ENCODE data around the gene INSL3. TPM values are rescaled to one million over a fixed set of nuclear protein-coding genes. Genes with fewer than 3 reads are reported as not detected.
"Not testable (repeated sequence)": the region's sequence is repeated elsewhere in the genome, so short reads cannot be mapped to it uniquely, and the experiment has no call there.

The INSL3 gene
- total RNA-seq, 1 donor from 2014 or later = not detected

DNA sequence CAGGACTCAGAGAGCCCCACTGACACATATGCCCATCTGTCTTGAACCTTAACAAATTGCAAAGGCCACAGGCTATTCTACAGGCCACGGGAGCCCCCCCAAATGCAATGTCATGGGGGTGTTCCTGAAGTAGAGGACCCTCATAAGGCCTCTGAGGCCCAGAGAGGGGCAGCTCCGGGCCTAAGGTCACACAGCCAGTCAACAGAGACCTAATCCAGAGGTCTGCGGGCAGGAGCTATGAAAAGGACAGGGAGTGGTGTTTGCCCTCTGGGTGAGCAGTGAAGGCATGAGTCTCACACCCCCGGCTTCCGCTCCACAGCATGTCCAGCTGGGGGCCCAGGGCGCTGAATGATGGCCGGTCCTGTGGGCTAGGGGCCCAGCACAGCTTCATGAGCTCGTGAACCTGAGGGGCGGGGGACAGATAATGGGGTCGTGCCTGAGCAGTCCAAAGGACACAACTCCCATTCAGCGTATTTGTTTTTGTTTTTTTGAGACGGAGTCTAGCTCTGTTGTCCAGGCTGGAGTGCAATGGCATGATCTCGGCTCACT lies 5.3 kb upstream of the INSL3 start:
- DNase-seq (ENCODE audit: low spot score in 2 of 2) (no peak), FAIRE-seq (no peak)

GRCh38 chr19:17824339-17824738 lies 3.0 kb upstream of the INSL3 start:
- DNase-seq (ENCODE audit: low spot score in 2 of 2) (no peak), FAIRE-seq (no peak)

GRCh38 chr19:17817668-17818363 lies 3.5 kb downstream of the INSL3 start:
- FAIRE-seq (no peak), DNase-seq (ENCODE audit: low spot score in 2 of 2) (no peak)

DNA sequence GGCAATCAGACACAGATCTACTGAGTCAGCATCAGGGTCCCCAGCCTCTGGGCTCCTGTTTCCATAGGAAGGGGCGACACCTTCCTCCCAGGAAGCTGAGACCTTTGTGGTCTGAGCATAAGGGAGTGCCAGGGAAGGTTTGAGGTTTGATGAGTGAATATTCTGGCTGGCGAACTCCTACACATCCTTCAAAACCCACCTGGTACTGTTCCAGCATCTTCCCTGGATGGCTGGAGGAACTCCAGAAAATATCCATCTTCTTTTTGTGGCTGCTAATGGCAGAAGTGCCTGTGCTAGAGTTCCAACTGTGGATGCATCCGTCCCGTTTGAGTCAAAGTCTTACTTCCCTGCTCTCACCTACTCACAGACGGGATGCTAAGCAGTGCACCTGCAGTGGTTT lies 9.2 kb downstream of the INSL3 start:
- no peak for FAIRE-seq
- DNase-seq (ENCODE audit: low spot score in 2 of 2) = no peak

- DNase-seq (ENCODE audit: low spot score in 2 of 2) (no peak), FAIRE-seq (no peak)
Observed at GRCh38 chr19:17811681-17812080, 9.6 kb downstream of the INSL3 start.

DNA sequence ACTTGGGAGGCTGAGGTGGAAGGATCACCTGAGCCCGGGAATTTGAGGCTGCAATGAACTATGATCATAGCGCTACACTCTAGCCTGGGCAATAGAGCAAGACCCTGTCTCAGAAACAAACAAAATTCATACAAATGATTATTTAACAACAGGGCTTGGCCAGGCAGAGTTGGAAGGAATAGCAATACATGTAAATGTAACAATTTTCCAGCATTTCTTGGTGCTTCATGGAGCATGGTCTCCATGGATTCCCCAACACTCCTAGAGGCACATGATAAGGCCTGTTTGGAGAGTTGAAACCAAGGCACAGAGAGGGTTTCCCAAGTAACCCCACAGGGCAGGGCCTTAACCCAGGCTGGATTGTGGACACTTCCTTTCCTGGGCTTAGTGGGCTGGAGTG lies 10.2 kb downstream of the INSL3 start:
- FAIRE-seq (no peak), DNase-seq (ENCODE audit: low spot score in 2 of 2) (no peak)

- no peak for DNase-seq (ENCODE audit: low spot score in 2 of 2)
- FAIRE-seq = no peak
Observed at GRCh38 chr19:17807731-17808316, 13.5 kb downstream of the INSL3 start.

- DNase-seq (ENCODE audit: low spot score in 2 of 2) (no peak), FAIRE-seq (no peak)
Observed at GRCh38 chr19:17806945-17807344, 14.4 kb downstream of the INSL3 start.

- DNase-seq (ENCODE audit: low spot score in 2 of 2) = no peak
- no peak for FAIRE-seq
Observed at GRCh38 chr19:17805427-17805826, 15.9 kb downstream of the INSL3 start.

- FAIRE-seq (no peak), DNase-seq (ENCODE audit: low spot score in 2 of 2) (no peak)
Observed at GRCh38 chr19:17803264-17803896, 17.9 kb downstream of the INSL3 start.

DNA sequence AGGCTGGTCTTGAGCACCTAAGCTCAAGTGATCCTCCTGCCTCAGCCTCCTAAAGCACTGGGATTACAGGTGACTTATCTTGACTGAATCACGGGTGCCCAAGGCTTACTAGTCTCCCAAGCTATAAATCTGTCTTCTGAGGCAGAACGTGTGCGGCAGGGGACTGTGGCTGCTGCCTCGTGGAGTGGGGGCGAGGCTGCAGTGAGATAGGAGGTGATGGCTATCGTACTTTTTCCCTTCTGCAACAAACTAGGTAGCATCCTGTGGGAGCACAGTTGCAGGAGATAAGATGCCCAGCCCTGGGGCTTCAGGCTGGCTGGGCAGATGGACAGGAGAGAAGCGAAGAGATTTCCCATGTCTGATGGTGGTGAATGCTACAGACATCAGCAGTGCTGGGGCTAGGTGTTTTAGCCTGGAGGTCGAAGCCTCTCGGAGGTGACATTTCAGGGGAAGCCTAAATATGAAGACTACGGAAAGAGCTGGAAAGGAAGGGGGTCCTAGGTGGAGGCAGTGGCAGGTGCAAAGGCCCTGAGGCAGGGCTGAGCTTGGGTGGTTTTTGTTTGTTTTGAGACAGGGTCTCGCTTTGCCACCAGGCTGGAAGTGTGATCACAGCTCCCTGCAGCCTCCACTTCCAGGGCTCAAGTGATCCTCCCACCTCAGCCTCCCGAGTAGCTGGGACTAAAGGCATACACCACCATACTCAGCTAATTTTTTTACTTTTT lies 19.0 kb downstream of the INSL3 start:
- FAIRE-seq (no peak), DNase-seq (ENCODE audit: low spot score in 2 of 2) (no peak)

- not testable (repeated sequence) for DNase-seq (ENCODE audit: low spot score in 2 of 2); FAIRE-seq
Observed at GRCh38 chr19:17798599-17798998, 22.7 kb downstream of the INSL3 start.

DNA sequence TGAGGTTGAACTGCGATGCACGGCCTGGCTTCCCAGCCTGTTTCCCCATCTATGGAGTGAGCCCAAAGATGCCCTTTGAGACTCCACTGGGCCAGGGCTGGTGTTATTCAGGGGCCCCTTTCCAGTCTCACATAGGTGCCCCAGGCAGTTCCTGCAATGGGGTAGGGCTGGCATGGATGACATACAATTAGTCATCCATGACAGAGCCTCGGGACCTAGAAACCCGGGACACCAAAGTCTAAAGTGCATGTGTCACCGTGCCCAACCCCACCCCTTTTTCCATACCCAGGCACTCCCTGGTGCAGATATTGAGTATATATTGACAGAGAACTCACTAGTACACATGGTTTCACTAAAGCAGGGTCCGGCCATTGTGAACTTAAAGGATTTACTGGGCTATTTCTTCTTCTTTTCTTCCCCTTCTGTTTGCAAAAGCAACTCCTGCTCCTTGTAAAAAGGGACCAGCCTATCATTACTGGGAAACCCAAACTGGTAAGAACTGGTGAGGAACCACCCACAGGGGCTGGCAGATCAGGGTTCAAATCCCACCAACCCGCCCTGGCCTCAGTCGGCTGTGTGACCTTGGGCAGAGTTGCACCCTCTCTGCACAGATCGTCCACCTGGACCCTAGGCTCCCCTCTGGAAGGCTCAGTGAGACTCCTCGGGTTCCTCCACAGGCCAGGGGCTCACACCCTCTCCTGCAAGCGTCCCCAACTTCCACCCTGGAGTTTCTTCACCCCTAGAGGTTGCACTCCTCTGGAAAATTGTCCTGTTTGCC lies 23.7 kb downstream of the INSL3 start:
- FAIRE-seq = no peak
- DNase-seq (ENCODE audit: low spot score in 2 of 2) = no peak

DNA sequence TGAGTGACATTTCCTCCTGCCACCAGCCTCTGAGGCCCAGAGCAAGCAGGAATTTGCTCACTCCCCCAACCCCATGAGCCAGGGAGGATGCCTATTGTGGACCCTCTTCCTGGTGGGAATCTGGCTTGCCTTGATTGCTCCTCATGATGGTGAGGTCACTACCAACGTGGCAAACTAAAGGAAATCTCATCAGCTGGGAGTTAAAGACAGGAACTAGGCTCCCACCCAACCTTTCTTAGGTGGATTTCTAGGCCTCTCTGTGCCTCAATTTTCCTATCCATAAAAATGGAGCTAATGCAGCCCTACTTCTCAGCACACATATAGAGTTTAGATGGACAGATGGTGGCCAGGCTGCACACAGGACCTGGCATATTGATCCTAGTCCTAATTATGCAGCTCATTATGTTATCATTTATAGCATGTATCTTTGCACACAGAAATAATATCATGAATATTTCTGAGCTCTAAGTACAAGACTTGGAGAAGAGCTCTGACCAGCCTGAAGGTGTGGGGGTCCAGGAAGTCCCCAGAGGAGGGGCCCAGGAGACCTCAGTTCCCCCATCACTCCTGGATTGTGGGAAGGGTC lies 24.4 kb downstream of the INSL3 start:
- FAIRE-seq (no peak), DNase-seq (ENCODE audit: low spot score in 2 of 2) (no peak)

DNA sequence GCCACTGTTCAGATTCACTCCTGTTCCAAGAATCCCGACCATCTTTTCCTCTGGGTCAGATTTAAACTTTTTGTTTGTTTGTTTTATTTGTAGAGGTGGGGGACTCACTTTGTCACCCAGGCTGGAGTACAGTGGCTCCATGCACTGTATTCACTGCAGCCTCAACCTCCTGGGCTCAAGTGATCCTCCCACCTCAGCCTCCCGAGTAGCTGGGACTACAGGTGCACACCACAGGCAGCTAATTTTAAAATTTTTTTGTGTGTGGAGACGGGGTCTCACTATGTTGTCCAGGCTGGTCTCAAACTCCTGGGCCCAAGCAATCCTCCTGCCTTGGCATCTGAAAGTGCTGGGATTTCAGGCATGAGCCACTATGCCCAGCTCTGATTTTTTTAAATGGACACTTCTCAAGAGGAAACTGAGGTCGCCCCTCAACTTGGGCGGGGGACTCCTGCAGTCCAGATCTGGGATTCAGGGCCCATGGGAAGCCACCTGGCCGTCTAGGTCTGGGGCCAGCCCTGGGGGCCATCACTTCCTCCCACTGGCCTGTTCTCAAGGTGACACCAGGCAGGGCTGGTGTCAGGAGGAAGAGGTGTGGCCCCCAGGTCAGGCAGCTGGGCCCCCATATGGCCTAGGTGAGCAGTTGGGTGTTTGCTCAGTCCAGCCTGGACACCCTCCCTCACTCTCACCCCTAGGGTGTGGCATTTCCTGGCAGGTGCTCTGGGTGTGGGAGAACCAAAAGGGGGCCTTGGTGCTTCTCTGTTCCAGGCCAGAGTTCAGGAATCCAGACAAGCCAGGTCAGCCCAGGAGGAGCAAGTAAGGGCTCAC lies 25.1 kb downstream of the INSL3 start:
- no peak for FAIRE-seq
- no peak for DNase-seq (ENCODE audit: low spot score in 2 of 2)

DNA sequence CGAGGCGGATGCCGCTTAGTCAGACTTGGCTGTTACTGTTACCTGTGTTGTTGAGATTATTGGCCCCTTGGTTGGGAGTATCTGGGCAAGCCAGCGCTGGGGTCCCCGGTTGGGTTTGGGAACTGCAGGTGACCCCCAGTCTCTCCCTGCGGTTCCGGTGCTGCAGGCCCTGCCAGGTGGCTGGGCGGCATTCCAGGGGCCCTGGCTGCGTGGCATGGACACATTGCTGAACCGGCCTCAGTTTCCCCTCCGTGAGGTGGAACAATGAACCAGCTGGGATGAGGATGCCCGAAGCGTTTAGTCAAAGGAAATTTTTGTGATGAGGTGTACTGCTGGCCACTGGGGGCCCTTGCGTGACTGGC lies 25.8 kb downstream of the INSL3 start:
- DNase-seq (ENCODE audit: low spot score in 2 of 2) (no peak), FAIRE-seq (no peak)

- DNase-seq (ENCODE audit: low spot score in 2 of 2) = no peak
- no peak for FAIRE-seq
Observed at GRCh38 chr19:17794731-17795494, 26.4 kb downstream of the INSL3 start, which contains the start of gene B3GNT3. Gene B3GNT3 (plus strand): TSS chr19:17795138. CDS start chr19:17807808, 12,670 bp downstream.

GRCh38 chr19:17794412-17794730 lies 26.9 kb downstream of the INSL3 start:
- FAIRE-seq (no peak), DNase-seq (ENCODE audit: low spot score in 2 of 2) (no peak)

Data from frontal cortex (tissue), 4 donors.